Measurements from ENCODE around the gene TSC22D1.

TSC22D1 gene

GRCh38 chr13:44426461-44426860 is 149.7 kb downstream of the TSC22D1 start:
- no peak for DNase-seq (ENCODE audit: low spot score)

GRCh38 chr13:44425815-44426078 is 150.4 kb downstream of the TSC22D1 start:
- DNase-seq (ENCODE audit: low spot score) = no peak

GRCh38 chr13:44425041-44425814 is 150.9 kb downstream of the TSC22D1 start:
- DNase-seq (ENCODE audit: low spot score) = no peak

GRCh38 chr13:44423824-44424223 is 152.3 kb downstream of the TSC22D1 start:
- DNase-seq (ENCODE audit: low spot score) = no peak

GRCh38 chr13:44422755-44423643 is 153.1 kb downstream of the TSC22D1 start:
- no peak for DNase-seq (ENCODE audit: low spot score)

- DNase-seq (ENCODE audit: low spot score) = no peak
Observed at GRCh38 chr13:44421853-44422525, 154.1 kb downstream of the TSC22D1 start.

- no peak for DNase-seq (ENCODE audit: low spot score)
Observed at GRCh38 chr13:44420376-44421220, 155.5 kb downstream of the TSC22D1 start.

GRCh38 chr13:44417876-44418275 is 158.3 kb downstream of the TSC22D1 start:
- DNase-seq (ENCODE audit: low spot score) = no peak

GRCh38 chr13:44417446-44417845 is 158.7 kb downstream of the TSC22D1 start:
- DNase-seq (ENCODE audit: low spot score) = no peak

- DNase-seq (ENCODE audit: low spot score) = no peak
Observed at GRCh38 chr13:44416744-44417143, 159.4 kb downstream of the TSC22D1 start.

- DNase-seq (ENCODE audit: low spot score) = no peak
Observed at GRCh38 chr13:44416301-44416700, 159.8 kb downstream of the TSC22D1 start.

GRCh38 chr13:44415815-44416214 is 160.3 kb downstream of the TSC22D1 start:
- DNase-seq (ENCODE audit: low spot score) = no peak

GRCh38 chr13:44414716-44415115 is 161.4 kb downstream of the TSC22D1 start:
- no peak for DNase-seq (ENCODE audit: low spot score)

- no peak for DNase-seq (ENCODE audit: low spot score)
Observed at GRCh38 chr13:44413095-44413494, 163.0 kb downstream of the TSC22D1 start.

- DNase-seq (ENCODE audit: low spot score) = no peak
Observed at GRCh38 chr13:44412346-44412935, 163.7 kb downstream of the TSC22D1 start.

GRCh38 chr13:44411841-44412240 is 164.3 kb downstream of the TSC22D1 start:
- no peak for DNase-seq (ENCODE audit: low spot score)

GRCh38 chr13:44410328-44410859 is 165.7 kb downstream of the TSC22D1 start:
- DNase-seq (ENCODE audit: low spot score) = no peak

- DNase-seq (ENCODE audit: low spot score) = no peak
Observed at GRCh38 chr13:44409595-44409994, 166.5 kb downstream of the TSC22D1 start.

- DNase-seq (ENCODE audit: low spot score) = no peak
Observed at GRCh38 chr13:44407891-44408290, 168.2 kb downstream of the TSC22D1 start.

- no peak for DNase-seq (ENCODE audit: low spot score)
Observed at GRCh38 chr13:44407379-44407778, 168.8 kb downstream of the TSC22D1 start.

- DNase-seq (ENCODE audit: low spot score) = no peak
Observed at GRCh38 chr13:44406617-44407016, 169.5 kb downstream of the TSC22D1 start.
